Right lobe of liver (tissue), 6 donors: ENCODE results near the gene FRG2C. TPM values are rescaled to one million over a fixed set of nuclear protein-coding genes. Genes with fewer than 3 reads are reported as not detected.
"Not testable (repeated sequence)": the region's sequence is repeated elsewhere in the genome, so short reads cannot be mapped to it uniquely, and the experiment has no call there.

Experiments used
- ATAC-seq, 4 donors: fragments of 200-7000 bp; cut with Tn5 transposase; one replicate each; pipeline ENCODE4 v1.9.1; 2020; ENCODE audit warnings: mild to moderate bottlenecking in 4 of 4, moderate library complexity in 4 of 4
- DNase-seq, 3 donors: peaks; one replicate each; pipeline ENCODE4 v3.0.0-alpha.2; 2020
- H3K27ac ChIP-seq, 3 donors: fragments of 200-600 bp; one replicate each; pipeline ENCODE4 v1.8.0; 2022
- H3K27me3 ChIP-seq, 2 donors: fragments of 200-600 bp; one replicate each; pipeline ENCODE4 v1.8.0; 2022
- H3K36me3 ChIP-seq, 4 donors: fragments of 200-600 bp; sonication (generic) in 1 of 4; one replicate each; pipeline versions ENCODE4 v1.5.1 to v1.8.0; 2017 to 2022; ENCODE audit warnings: control low read depth in 1 of 4
- H3K4me1 ChIP-seq, 4 donors: fragments of 200-600 bp; sonication (generic) in 1 of 4; one replicate each; pipeline versions ENCODE4 v1.5.1 to v1.8.0; 2017 to 2022; ENCODE audit warnings: control low read depth in 1 of 4
- H3K4me3 ChIP-seq, 3 donors: fragments of 200-600 bp; one replicate each; pipeline ENCODE4 v1.8.0; 2022
- H3K9me3 ChIP-seq, 4 donors: fragments of 200-600 bp; sonication (generic) in 1 of 4; one replicate each; pipeline versions ENCODE4 v1.5.1 to v1.8.0; 2017 to 2022; ENCODE audit warnings: control low read depth in 1 of 4
- CTCF ChIP-seq, 4 donors: fragments of 200-600 bp in 3 of 4; fragments of 450-650 bp in 1 of 4; IDR thresholded peaks; one replicate each; pipeline versions ENCODE4 v1.5.1 to v1.8.0; 2016 to 2022; ENCODE audit warnings: antibody characterized with exemption in 4 of 4, mild to moderate bottlenecking in 2 of 4
- POLR2A ChIP-seq: fragments of 450-650 bp; IDR thresholded peaks from one replicate; pipeline ENCODE4 v1.6.1; 2017; ENCODE audit warnings: antibody characterized with exemption, mild to moderate bottlenecking
- WGBS: methylation state at CpG from one replicate; pipeline ENCODE4 v1.1.6; 2018; ENCODE audit warnings: low coverage, low lambda C conversion rate; ENCODE audit not compliant: insufficient coverage; ENCODE audit errors: missing lambda C conversion rate; 5-methylcytosine and 5-hydroxymethylcytosine counted together
- intact Hi-C, 2 donors: fragments of 100-400 bp; cut with DNase I; formaldehyde crosslinking; loops; one replicate each; pipeline versions ENCODE4 v1.11.2 to v1.14.1; 2022
- long read RNA-seq: library from polyadenylated mRNA; unstranded; transcript quantifications from one replicate; pipeline ENCODE4 v2.0.0, GENCODE V29; 2019
- total RNA-seq, 6 experiments: library from RNA; depleted of rRNA in 2 of 6; stranded (reverse); fragments of >200 nt in 2 of 6; fragmentation: NEBNext Ultra II Directional in 3 of 6; extraction: Animal tissue kit (Norgen Biotek cat#: 25700) in 3 of 6; gene quantifications; one replicate each; pipeline versions ENCODE4 v1.1.0 to v1.2.4, GENCODE V29; 2016 to 2023
- donor health status: DM: no; HTN: yes; CAD: no.
- donor health status: DM: no; HTN: no; CAD: no.
- donor health status: DM: no; HTN: no; CAD: no.
- donor health status: DM: no; HTN: yes; CAD: no.
- donor health status: DM: no; HTN: yes; CAD: no.

Gene FRG2C
- total RNA-seq: not detected
- long read RNA-seq: 0 reads

DNA sequence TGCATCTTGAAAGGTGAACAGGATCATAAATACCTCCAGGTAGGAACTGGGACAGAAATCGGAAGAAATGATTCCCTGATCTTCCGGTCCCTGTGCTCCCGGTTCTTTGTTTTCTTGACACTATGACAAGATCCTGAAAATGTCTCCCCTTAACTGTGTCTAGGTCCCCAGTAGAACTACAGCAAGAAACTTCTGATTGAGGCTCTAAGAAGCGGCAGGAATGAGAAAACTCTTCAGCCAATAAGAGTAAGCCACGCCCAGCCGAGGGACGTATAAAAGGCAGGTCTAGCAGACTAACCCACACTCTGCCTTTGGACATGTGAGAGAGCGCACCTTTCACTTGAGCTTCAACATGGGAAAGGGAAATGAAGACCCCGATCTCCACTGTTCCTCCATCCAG is at the start of gene FRG2C:
TSS of gene FRG2C (plus strand) at position 301 of the 400 bp plus-strand sequence. CDS start at position 353, 52 bp downstream.
- H3K4me3 ChIP-seq, H3K27ac ChIP-seq, intact Hi-C loops, ATAC-seq, DNase-seq, H3K36me3 ChIP-seq, H3K4me1 ChIP-seq, H3K27me3 ChIP-seq, H3K9me3 ChIP-seq: not testable (repeated sequence)
- 47% methylated on average over 8 of the region's 9 CpGs for WGBS

DNA sequence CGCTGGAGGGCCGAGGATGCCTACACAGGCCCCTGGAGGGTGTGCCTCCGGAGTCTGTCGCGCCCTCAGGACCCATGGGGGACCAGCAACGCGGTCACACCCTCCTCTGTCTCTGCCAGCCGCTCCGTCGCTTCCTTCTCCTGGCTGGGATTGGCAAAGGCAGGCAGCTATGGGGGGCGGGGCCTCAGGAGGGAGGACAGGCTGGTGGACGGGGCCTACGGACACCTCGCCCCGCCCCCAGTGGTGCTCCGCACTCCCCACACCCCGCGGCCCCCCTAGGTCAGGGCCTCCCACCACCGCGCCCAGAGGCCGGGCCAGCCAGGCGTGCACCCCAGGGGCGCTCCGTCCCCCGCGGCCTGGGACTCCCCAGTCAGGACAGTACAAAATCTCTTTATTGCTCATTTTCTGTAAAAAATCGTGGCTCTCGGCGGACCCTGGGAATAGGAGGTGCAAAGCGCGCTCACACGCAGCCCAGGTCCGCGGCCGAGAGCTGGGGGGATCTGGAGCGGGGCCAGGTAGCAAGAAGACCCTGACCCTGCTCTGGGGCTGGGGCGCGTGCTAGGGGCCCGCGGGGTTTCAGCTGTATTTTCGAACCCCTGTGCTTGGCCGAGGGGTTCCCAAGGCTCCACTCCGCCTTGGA is 45.3 kb upstream of the FRG2C start:
- H3K9me3 ChIP-seq, H3K4me1 ChIP-seq, H3K27me3 ChIP-seq, intact Hi-C loops, H3K27ac ChIP-seq, H3K36me3 ChIP-seq: not testable (repeated sequence)
- ATAC-seq (peak in 3 of 4 donors; percentile 40 to 53 (median 47)), DNase-seq (peak in 2 of 3 donors; percentile 61 to 72)
- 4% methylated on average over 19 of the region's 43 CpGs for WGBS
- peak overlapping the region; percentile 35 to 47 (median 37) for H3K4me3 ChIP-seq

DNA sequence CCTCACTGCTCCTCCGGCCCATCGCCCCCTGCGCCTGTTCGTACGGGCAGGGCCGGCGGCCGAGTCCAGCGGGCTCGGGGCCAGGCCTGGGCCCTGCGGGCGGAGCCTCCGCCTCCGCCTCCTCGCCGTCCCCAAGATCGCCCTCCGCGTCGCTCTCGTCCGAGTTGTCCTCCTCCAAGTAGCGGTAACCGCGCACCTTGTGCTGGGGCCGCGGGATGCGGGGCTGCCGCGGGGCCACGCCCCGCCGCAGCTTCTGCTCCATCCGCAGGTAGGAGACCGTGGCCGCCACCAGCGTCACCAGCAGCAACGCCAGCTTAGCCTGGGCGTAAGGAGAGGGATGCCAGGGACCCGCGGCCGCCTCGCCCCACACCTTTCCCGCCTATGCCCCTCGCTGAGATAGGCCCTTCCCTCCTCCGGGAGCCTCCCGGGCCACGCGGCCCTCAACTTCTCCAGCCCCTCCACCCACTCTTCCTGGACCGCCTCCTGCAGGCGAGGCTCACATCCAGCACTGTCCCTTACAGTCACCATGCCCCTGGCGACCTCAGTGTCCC is 44.6 kb upstream of the FRG2C start:
- H3K27ac ChIP-seq, H3K4me1 ChIP-seq, ATAC-seq, H3K27me3 ChIP-seq, DNase-seq, intact Hi-C loops, H3K9me3 ChIP-seq, H3K36me3 ChIP-seq: not testable (repeated sequence)
- 9% methylated on average over 7 of the region's 52 CpGs for WGBS
- peak overlapping the region; percentile 35 to 47 (median 37) for H3K4me3 ChIP-seq

- H3K4me3 ChIP-seq, ATAC-seq, H3K27me3 ChIP-seq, H3K36me3 ChIP-seq, DNase-seq, H3K27ac ChIP-seq, H3K9me3 ChIP-seq, intact Hi-C loops, H3K4me1 ChIP-seq: not testable (repeated sequence)
- no CpG with 5 or more reads among the region's 10 CpGs for WGBS
These were observed 42.4 kb upstream of the FRG2C start for GRCh38 chr3:75621772-75622171.

DNA sequence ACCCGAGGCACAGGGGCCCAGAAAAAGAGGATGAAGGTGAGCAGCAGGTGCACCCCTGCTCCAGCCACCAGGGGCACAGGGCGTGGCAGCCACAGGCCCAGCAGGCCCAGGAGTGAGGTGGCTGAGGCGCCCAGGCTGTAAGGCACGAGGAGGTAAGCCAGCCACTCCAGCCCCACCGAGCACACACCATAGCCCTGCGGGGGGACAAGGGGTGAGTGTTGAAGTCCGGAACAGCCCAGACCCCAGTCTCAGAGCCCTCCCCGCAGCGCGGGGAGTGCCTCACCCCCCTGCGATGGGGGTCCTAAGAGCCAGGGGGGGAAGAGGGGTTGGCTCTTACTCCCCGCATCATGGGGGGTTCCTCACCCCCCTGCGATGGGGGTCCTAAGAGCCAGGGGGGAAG is 40.5 kb upstream of the FRG2C start:
- DNase-seq, H3K9me3 ChIP-seq, H3K4me3 ChIP-seq, H3K27me3 ChIP-seq, H3K27ac ChIP-seq, ATAC-seq, intact Hi-C loops, H3K36me3 ChIP-seq, H3K4me1 ChIP-seq: not testable (repeated sequence)
- no CpG with 5 or more reads among the region's 13 CpGs for WGBS

DNA sequence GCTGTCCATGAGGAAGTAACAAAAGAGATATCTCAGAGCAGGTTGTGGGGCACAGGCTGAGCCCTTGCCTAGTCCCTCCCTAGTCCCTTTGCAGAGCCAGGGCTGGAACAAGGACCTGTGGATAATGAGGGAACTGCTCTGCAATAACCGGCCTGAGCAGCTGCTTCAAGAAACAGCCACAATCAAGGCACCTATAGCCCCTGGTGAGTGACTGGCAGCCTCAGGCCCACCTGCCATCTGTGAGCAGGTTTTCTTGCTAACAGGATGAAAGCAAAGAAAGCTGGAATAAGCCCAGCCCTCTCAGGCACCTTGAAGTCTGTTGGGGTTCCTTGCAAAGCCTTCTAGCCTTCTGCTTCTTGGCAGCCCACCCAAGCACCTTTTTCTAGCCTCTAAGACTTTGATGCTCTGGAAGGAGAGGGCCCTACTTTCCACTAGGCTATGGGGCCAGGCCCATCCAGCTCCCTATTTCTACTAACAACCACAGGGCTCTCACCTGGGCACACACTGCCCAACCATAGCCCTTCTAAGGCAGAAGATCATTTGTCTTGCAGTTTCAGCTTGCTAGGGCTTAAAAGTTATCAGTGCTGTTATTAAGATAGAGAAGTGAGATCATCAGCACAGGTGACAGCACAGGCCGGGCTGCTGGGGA is 33.1 kb upstream of the FRG2C start:
- DNase-seq, intact Hi-C loops, H3K4me1 ChIP-seq, ATAC-seq, H3K9me3 ChIP-seq, H3K36me3 ChIP-seq, H3K27me3 ChIP-seq, H3K27ac ChIP-seq, H3K4me3 ChIP-seq: not testable (repeated sequence)
- WGBS: 60% methylated on average over 1 of the region's 2 CpGs

- Histone ChIP-seq H3K4me3 (no peak overlapping the region), H3K36me3 (no peaks in the 10 kb centered on the region), H3K9me3 (no peaks in the 10 kb centered on the region), H3K27me3 (no peaks in the 10 kb centered on the region), H3K27ac (no peak overlapping the region), H3K4me1 (no peaks in the 10 kb centered on the region)
- ATAC-seq (no peak), DNase-seq (no peak)
- WGBS: 60% methylated on average over 1 of the region's 4 CpGs
- no peak for TF ChIP-seq CTCF (IDR thresholded peaks at IDR 0.05)
- TF ChIP-seq POLR2A: no peak
- intact Hi-C loops: no loop called here
These were observed 32.6 kb upstream of the FRG2C start for GRCh38 chr3:75631541-75631940.

GRCh38 chr3:75638947-75639346 is 25.2 kb upstream of the FRG2C start:
- ATAC-seq, H3K27me3 ChIP-seq, intact Hi-C loops, H3K27ac ChIP-seq, H3K4me1 ChIP-seq, H3K4me3 ChIP-seq, H3K36me3 ChIP-seq, H3K9me3 ChIP-seq, DNase-seq: not testable (repeated sequence)
- no CpG with 5 or more reads among the region's 10 CpGs for WGBS

- H3K9me3 ChIP-seq, H3K27me3 ChIP-seq, H3K36me3 ChIP-seq, H3K4me1 ChIP-seq, intact Hi-C loops: not testable (repeated sequence)
- DNase-seq (peak; percentile 90 to 95 (median 95)), ATAC-seq (peak; percentile 57 to 70 (median 60))
- 3% methylated on average over 4 of the region's 16 CpGs for WGBS
- peak overlapping the region; percentile 53 to 67 (median 64) for H3K4me3 ChIP-seq
- H3K27ac ChIP-seq: peak overlapping the region; percentile 19 to 56 (median 44)
These were observed 23.0 kb upstream of the FRG2C start for GRCh38 chr3:75641107-75641517.
